ENCODE results near the gene SRSF1. TPM values are rescaled to one million over a fixed set of nuclear protein-coding genes. Genes with fewer than 3 reads are reported as not detected.

SRSF1 gene
- total and polyA plus RNA-seq, 2 experiments from 2014 or later: 107 to 175 TPM

DNA sequence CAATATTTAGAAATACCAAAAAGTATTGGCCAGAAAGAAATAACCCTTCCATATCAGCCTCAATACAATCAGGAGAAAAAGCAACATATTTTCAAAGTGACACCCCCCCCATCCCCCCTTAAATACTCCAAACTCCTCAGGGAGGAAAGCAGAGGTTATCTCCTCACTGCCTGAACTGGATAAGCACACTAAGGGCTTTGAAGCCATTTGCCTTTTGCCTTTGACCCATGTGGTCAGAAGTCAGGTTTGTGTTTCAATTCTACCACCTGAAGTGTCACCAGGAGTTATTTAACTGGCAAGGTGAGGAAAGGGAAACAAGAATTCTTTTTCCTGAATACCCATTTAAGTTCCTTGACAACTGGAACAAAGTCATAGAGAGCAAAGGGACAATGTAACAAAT, 15.5 kb downstream of the SRSF1 start:
- Histone ChIP-seq H3K4me1 (ENCODE audit: insufficient read depth) (peaks cover 12% of the 10 kb centered on the region), H3K9me3 (ENCODE audit: low read depth) (no peaks in the 10 kb centered on the region), H4K20me1 (ENCODE audit: insufficient read depth, poor library complexity, severe bottlenecking) (peaks cover 1% of the 10 kb centered on the region), H3K4me2 (no peak overlapping the region), H3K79me2 (peaks cover 16% of the 10 kb centered on the region), H3K9me2 (replicated peaks; ENCODE audit: insufficient read depth) (no peaks in the 10 kb centered on the region), H3K36me3 (replicated peaks; ENCODE audit: insufficient read depth, low read depth) (no peaks in the 10 kb centered on the region), H3K27me3 (no peaks in the 10 kb centered on the region), H3K4me3 (no peak overlapping the region), H3K27ac (no peak overlapping the region), H2AFZ (no peak overlapping the region)
- DNase-seq (ENCODE audit: low spot score): no peak
- no peak for TF ChIP-seq EZH2phosphoT487 (IDR thresholded peaks at IDR 0.05; ENCODE audit: low read depth, severe bottlenecking, unreplicated experiment)
- TF ChIP-seq, protein P1, sequence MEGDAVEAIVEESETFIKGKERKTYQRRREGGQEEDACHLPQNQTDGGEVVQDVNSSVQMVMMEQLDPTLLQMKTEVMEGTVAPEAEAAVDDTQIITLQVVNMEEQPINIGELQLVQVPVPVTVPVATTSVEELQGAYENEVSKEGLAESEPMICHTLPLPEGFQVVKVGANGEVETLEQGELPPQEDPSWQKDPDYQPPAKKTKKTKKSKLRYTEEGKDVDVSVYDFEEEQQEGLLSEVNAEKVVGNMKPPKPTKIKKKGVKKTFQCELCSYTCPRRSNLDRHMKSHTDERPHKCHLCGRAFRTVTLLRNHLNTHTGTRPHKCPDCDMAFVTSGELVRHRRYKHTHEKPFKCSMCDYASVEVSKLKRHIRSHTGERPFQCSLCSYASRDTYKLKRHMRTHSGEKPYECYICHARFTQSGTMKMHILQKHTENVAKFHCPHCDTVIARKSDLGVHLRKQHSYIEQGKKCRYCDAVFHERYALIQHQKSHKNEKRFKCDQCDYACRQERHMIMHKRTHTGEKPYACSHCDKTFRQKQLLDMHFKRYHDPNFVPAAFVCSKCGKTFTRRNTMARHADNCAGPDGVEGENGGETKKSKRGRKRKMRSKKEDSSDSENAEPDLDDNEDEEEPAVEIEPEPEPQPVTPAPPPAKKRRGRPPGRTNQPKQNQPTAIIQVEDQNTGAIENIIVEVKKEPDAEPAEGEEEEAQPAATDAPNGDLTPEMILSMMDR (IDR thresholded peaks at IDR 0.05; ENCODE audit: poor library complexity): no peak
- TF ChIP-seq EZH2 (IDR thresholded peaks at IDR 0.05; ENCODE audit: borderline replicate concordance): no peak

- Histone ChIP-seq H3K4me2 (no peak overlapping the region), H3K36me3 (replicated peaks; ENCODE audit: insufficient read depth, low read depth) (no peaks in the 10 kb centered on the region), H3K27ac (peak overlapping the region; percentile 99), H3K4me3 (no peak overlapping the region), H3K9me3 (ENCODE audit: low read depth) (no peaks in the 10 kb centered on the region), H3K4me1 (ENCODE audit: insufficient read depth) (peaks cover 26% of the 10 kb centered on the region), H3K27me3 (no peaks in the 10 kb centered on the region), H3K9me2 (replicated peaks; ENCODE audit: insufficient read depth) (no peaks in the 10 kb centered on the region), H2AFZ (no peak overlapping the region), H4K20me1 (ENCODE audit: insufficient read depth, poor library complexity, severe bottlenecking) (peaks cover 16% of the 10 kb centered on the region), H3K79me2 (peaks cover 31% of the 10 kb centered on the region)
- DNase-seq (ENCODE audit: low spot score): no peak
- 80% methylated on average over 2 of the region's 2 CpGs for WGBS (ENCODE audit: low lambda C conversion rate, missing lambda C conversion rate)
- TF ChIP-seq EZH2phosphoT487 (IDR thresholded peaks at IDR 0.05; ENCODE audit: low read depth, severe bottlenecking, unreplicated experiment): no peak
- TF ChIP-seq EZH2 (IDR thresholded peaks at IDR 0.05; ENCODE audit: borderline replicate concordance): no peak
- TF ChIP-seq, protein P1 (IDR thresholded peaks at IDR 0.05; ENCODE audit: poor library complexity): no peak
Measured at GRCh38 chr17:57990037-57990436, 17.0 kb downstream of the SRSF1 start.

DNA sequence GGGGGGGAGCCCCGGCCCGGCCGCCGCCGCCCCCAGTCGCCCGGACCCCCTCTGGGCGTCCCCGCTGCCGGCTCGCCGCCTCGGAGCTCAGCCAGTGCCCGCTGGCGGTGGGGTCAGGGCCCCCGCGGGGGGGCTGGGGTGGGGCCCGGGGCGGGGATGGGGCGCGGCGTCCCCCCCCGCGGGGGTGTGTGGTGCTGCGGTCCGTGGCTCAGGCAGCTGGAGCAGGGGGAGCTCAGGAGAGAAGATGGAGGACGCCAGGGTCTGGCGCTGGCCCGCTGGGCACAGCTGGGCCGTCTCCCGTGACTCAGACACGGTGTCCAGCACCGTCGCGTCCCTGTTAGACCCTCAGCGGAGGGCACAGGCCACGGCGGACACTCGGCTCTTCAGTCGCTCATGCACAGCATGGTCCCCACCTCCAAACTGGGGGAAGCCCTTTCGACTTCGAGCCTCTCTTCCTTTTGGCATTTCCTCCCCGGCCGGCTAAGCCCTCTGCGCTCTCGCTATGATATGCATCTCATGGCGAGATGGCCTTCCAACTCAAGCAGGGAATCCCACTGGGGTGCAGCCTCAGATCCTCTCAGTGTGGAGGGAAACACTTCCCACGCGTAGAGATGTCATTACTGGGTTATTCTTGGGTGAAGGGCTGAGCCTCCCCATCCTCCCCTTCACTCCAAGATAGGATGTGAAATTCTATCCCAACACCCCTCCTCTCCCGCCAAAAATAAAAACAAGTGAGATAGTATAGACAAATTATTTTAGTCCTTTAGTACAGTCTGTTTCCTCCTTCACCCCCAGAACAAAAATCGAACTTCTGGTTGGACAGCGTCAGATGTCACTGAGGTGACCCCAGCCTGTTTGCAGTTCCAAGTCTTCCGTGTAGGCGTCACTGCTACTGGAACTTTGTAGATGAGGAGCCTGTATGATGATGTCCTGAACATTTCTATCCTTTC, 18.5 kb downstream of the SRSF1 start:
- H3K79me2 ChIP-seq: peaks cover 46% of the 10 kb centered on the region
- peaks cover 40% of the 10 kb centered on the region for H3K4me1 ChIP-seq (ENCODE audit: insufficient read depth)
- DNase-seq (ENCODE audit: low spot score): peak; percentile 86
- no peaks in the 10 kb centered on the region for H3K9me3 ChIP-seq (ENCODE audit: low read depth)
- TF ChIP-seq, protein P1 (IDR thresholded peaks at IDR 0.05; ENCODE audit: poor library complexity): peak; percentile 8
- no peak for TF ChIP-seq EZH2phosphoT487 (IDR thresholded peaks at IDR 0.05; ENCODE audit: low read depth, severe bottlenecking, unreplicated experiment)
- H4K20me1 ChIP-seq (ENCODE audit: insufficient read depth, poor library complexity, severe bottlenecking): peaks cover 31% of the 10 kb centered on the region
- H3K9me2 ChIP-seq (replicated peaks; ENCODE audit: insufficient read depth): no peaks in the 10 kb centered on the region
- H3K4me2 ChIP-seq: peak overlapping the region; percentile 88
- peak overlapping the region; percentile 59 for H2AFZ ChIP-seq
- WGBS (ENCODE audit: low lambda C conversion rate, missing lambda C conversion rate): 4% methylated on average over 26 of the region's 54 CpGs
- H3K27ac ChIP-seq: peak overlapping the region; percentile 99
- no peaks in the 10 kb centered on the region for H3K27me3 ChIP-seq
- H3K36me3 ChIP-seq (replicated peaks; ENCODE audit: insufficient read depth, low read depth): no peaks in the 10 kb centered on the region
- peak overlapping the region; percentile 31 for H3K4me3 ChIP-seq
